ENCODE measurements around the gene RBM10.

Gene RBM10

DNA sequence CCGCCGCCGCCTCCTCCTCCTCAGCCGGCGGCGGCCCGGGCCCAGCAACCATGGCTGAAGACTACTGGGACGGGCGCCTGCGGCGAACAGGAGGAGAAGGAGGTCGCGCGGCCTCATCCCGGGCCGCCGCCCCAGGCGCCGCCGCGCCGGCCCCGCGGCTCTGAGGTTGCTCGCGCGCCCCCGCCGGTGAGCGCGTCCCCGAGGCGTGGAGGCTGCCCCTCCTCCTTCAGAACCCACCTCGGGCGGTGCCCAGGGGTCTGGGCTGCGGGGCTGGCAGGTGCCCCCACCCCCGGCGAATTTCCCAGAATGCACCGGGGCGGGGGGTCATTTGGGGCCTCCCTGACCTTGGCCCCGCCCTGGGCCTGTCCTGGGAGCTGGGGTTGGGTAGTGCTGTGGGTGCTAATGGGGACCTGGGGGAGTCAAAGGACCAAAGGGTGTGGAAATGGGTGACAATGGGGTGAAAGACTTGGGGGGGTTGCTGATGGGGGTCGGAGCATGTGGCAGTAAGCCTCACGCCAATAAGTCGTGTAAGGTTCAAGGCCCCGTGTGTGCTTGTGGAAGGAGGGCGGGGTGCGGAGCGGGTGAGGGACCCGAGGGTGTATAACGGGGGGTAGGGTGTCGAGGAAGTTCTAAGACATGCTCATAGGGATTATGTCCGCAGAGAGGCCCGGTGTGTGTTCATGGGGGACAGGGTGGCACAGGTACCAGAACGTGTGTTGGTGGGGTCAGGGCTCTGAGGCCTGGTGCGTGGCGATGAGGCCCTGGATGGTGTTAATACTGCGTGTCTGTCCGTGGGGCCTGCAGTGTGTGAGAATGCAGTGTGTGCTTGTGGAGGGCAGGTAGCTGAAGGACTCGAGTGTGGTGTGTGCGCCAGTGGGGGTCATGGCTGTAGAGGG lies 74.1 kb downstream of the RBM10 start:
- no peak for FAIRE-seq

- FAIRE-seq = no peak
These were observed 76.7 kb downstream of the RBM10 start for GRCh38 chrX:47221756-47222155.

DNA sequence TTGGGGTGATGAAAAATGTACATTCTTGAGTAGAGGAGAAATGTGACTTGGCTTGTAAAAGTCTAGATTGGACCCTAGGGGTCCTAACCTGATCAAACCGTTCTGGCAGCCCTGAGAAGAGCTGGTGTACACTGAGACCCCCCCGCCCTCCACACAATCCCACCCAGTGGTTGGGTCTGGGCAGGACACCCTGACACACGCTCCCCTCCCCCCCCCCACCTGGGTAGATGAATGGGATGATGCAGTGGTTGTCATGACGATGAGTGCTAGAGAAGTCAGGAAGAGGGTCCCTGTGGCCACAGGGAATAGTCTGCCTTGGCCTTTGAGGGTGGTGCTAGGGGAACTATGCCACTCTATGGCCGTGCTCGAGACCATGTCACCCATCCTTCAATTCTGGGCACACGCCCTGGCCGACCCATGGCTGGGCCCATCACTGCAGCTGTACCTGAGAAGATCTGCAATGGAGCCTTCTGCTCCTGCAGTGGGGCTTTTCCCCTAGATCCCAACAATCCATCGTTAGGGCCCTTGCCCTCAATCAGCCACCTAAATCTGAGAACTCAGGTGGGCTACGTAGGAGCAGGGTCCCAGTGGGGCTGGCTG lies 77.8 kb downstream of the RBM10 start:
- FAIRE-seq = no peak

DNA sequence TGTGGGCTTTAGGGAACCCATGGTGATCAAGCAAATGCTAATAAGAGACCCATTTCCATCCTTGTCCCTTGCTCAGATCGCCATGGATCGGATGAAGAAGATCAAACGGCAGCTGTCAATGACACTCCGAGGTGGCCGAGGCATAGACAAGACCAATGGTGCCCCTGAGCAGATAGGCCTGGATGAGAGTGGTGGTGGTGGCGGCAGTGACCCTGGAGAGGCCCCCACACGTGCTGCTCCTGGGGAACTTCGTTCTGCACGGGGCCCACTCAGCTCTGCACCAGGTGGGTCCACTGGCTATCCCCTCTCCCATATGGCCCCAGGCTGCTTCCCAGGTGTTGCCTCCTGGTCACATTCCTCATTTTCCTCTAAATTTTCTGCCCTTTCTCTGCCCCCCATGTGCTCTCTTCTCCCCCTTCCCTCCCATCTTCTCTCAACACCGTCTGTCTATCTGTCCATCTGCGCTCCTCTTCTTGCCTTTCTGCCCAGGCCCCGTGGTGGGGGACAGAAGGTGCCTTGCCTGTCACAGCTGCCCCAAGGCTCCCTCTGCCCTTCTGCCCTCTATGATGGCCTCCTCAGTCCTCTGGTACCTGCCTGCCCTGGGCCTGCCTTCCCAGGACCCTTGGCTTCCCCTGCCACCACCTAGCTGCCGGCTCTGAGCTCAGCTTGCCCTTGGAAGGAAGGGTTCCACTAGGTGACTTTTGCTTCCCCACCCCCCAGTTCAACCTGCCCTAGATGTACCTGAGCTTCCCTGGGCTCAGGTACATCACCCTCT lies 78.6 kb downstream of the RBM10 start:
- no peak for FAIRE-seq

- FAIRE-seq = no peak
These were observed 79.4 kb downstream of the RBM10 start for GRCh38 chrX:47224266-47224895.

- FAIRE-seq = no peak
These were observed 79.9 kb downstream of the RBM10 start for GRCh38 chrX:47224896-47225290.

GRCh38 chrX:47226071-47226470 lies 81.0 kb downstream of the RBM10 start:
- FAIRE-seq = no peak

GRCh38 chrX:47226531-47227333 lies 81.7 kb downstream of the RBM10 start:
- no peak for FAIRE-seq

DNA sequence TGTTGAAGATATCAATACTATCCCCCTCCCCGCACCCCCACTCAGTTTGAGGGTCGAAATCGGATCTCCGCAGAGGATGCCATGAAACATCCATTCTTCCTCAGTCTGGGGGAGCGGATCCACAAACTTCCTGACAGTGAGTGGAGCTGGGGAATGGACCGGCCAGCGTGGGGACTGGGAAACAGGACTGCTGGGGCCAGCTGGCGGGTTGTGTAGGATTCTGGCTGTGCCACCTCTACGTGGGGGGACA lies 82.2 kb downstream of the RBM10 start:
- FAIRE-seq = no peak

GRCh38 chrX:47228550-47229270 lies 83.7 kb downstream of the RBM10 start:
- FAIRE-seq = no peak

- FAIRE-seq = no peak
These were observed 84.4 kb downstream of the RBM10 start for GRCh38 chrX:47229427-47229826.

GRCh38 chrX:47230136-47230868 lies 85.3 kb downstream of the RBM10 start:
- FAIRE-seq = no peak

DNA sequence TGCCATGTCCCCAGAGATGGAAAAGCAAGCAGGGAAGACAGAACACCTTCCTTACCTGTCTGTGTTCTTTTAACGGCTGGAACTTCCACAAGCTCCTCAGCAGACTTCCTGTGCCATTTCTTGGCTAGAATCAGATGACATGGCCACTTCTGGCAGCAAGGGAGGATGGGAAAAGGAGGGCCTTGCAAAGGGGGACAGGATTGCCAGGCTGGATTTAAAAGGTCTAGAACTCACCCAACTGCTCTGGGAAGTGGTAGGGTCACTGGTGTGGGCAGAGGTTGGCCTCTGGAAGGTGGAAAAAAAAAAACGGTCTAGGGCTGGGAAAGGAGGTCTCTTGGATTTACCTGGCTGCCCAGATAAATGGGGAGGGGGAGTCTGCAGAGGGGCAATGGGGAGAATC lies 86.1 kb downstream of the RBM10 start:
- no peak for FAIRE-seq

GRCh38 chrX:47232197-47232802 lies 87.3 kb downstream of the RBM10 start:
- FAIRE-seq = no peak

GRCh38 chrX:47232803-47233332 lies 87.8 kb downstream of the RBM10 start, which contains the start of gene USP11:
TSS of gene USP11 (plus strand) at chrX:47233009. CDS start at chrX:47233044, 35 bp downstream.
- FAIRE-seq = no peak

- peak; percentile 95 for FAIRE-seq
These were observed 88.5 kb downstream of the RBM10 start for GRCh38 chrX:47233333-47234113.

DNA sequence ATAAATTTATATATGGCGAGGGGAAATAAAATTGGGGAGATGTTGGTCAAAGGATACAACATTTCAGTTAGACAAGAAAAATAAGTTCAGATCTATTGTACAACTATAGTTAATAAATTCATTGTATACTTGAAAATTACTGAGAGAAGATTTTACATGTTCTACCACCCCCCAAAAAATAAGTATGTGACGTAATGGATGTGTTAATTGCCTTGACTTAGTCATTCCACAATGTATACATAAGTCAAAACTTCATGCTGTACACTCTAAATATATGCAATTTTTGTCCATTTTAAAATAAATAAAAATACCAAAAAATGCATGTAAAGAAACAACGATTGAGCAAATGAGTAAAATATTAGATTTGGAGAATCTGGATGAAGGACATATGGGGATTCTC lies 89.6 kb downstream of the RBM10 start:
- FAIRE-seq = peak; percentile 3

GRCh38 chrX:47235691-47236103 lies 90.7 kb downstream of the RBM10 start:
- no peak for FAIRE-seq
